ENCODE data around the gene ITPR1.

The ITPR1 gene

GRCh38 chr3:4546346-4547178, 53.4 kb downstream of the ITPR1 start:
- TF ChIP-seq MAX (IDR thresholded peaks at IDR 0.05; ENCODE audit: low read depth, low read length) (no peak), MYC (IDR thresholded peaks at IDR 0.05; ENCODE audit: low read depth, low read length) (no peak), POLR2A (IDR thresholded peaks at IDR 0.05; ENCODE audit: extremely low read depth, insufficient read length) (no peak), CTCF (IDR thresholded peaks at IDR 0.05; ENCODE audit: low read depth, low read length) (no peak)
- no peak overlapping the region for H3K4me3 ChIP-seq (ENCODE audit: low read depth, low read length)
- DNase-seq (ENCODE audit: low read depth): no peak

GRCh38 chr3:4547799-4548198, 54.7 kb downstream of the ITPR1 start:
- TF ChIP-seq MYC (IDR thresholded peaks at IDR 0.05; ENCODE audit: low read depth, low read length): no peak
- no peak for TF ChIP-seq CTCF (IDR thresholded peaks at IDR 0.05; ENCODE audit: low read depth, low read length)
- no peak for TF ChIP-seq MAX (IDR thresholded peaks at IDR 0.05; ENCODE audit: low read depth, low read length)
- no peak for TF ChIP-seq POLR2A (IDR thresholded peaks at IDR 0.05; ENCODE audit: extremely low read depth, insufficient read length)
- H3K4me3 ChIP-seq (ENCODE audit: low read depth, low read length): no peak overlapping the region
- no peak for DNase-seq (ENCODE audit: low read depth)

- TF ChIP-seq MYC (IDR thresholded peaks at IDR 0.05; ENCODE audit: low read depth, low read length): no peak
- TF ChIP-seq CTCF (IDR thresholded peaks at IDR 0.05; ENCODE audit: low read depth, low read length): no peak
- no peak for TF ChIP-seq MAX (IDR thresholded peaks at IDR 0.05; ENCODE audit: low read depth, low read length)
- no peak for TF ChIP-seq POLR2A (IDR thresholded peaks at IDR 0.05; ENCODE audit: extremely low read depth, insufficient read length)
- no peak for DNase-seq (ENCODE audit: low read depth)
- no peak overlapping the region for H3K4me3 ChIP-seq (ENCODE audit: low read depth, low read length)
Measured at GRCh38 chr3:4548356-4548755, 55.2 kb downstream of the ITPR1 start.

GRCh38 chr3:4548780-4549179, 55.6 kb downstream of the ITPR1 start:
- no peak for DNase-seq (ENCODE audit: low read depth)
- no peak for TF ChIP-seq MAX (IDR thresholded peaks at IDR 0.05; ENCODE audit: low read depth, low read length)
- TF ChIP-seq POLR2A (IDR thresholded peaks at IDR 0.05; ENCODE audit: extremely low read depth, insufficient read length): no peak
- TF ChIP-seq MYC (IDR thresholded peaks at IDR 0.05; ENCODE audit: low read depth, low read length): no peak
- no peak for TF ChIP-seq CTCF (IDR thresholded peaks at IDR 0.05; ENCODE audit: low read depth, low read length)
- H3K4me3 ChIP-seq (ENCODE audit: low read depth, low read length): no peak overlapping the region

GRCh38 chr3:4549896-4550295, 56.7 kb downstream of the ITPR1 start:
- no peak for TF ChIP-seq CTCF (IDR thresholded peaks at IDR 0.05; ENCODE audit: low read depth, low read length)
- no peak for TF ChIP-seq MYC (IDR thresholded peaks at IDR 0.05; ENCODE audit: low read depth, low read length)
- no peak for TF ChIP-seq POLR2A (IDR thresholded peaks at IDR 0.05; ENCODE audit: extremely low read depth, insufficient read length)
- no peak for TF ChIP-seq MAX (IDR thresholded peaks at IDR 0.05; ENCODE audit: low read depth, low read length)
- no peak overlapping the region for H3K4me3 ChIP-seq (ENCODE audit: low read depth, low read length)
- no peak for DNase-seq (ENCODE audit: low read depth)

Measured in NB4 (cell line).